ENCODE data around the gene SLC34A2. TPM values are rescaled to one million over a fixed set of nuclear protein-coding genes. Genes with fewer than 3 reads are reported as not detected.

SLC34A2 gene
- total and polyA plus RNA-seq, 2 experiments from 2014 or later = 0.73 to 0.80 TPM

- Histone ChIP-seq H2AFZ (no peak overlapping the region), H3K36me3 (ENCODE audit: insufficient read depth) (no peaks in the 10 kb centered on the region), H4K20me1 (replicated peaks; ENCODE audit: insufficient read depth) (no peaks in the 10 kb centered on the region), H3K79me2 (replicated peaks; ENCODE audit: insufficient read depth) (no peaks in the 10 kb centered on the region), H3K4me2 (no peak overlapping the region), H3K27me3 (ENCODE audit: insufficient read depth) (peaks cover 42% of the 10 kb centered on the region), H3K4me3 (no peak overlapping the region), H3F3A (replicated peaks; ENCODE audit: low read depth) (peaks cover 3% of the 10 kb centered on the region), H3K27ac (ENCODE audit: low read depth) (no peak overlapping the region), H3K4me1 (ENCODE audit: insufficient read depth) (peaks cover 30% of the 10 kb centered on the region), H3K9me2 (ENCODE audit: insufficient read depth) (no peaks in the 10 kb centered on the region; the same call in 1 of the 2 replicates)
- Mint-ChIP-seq H3K27me3 (ENCODE audit: insufficient read depth, low read depth, poor library complexity) (peaks cover 34% of the 10 kb centered on the region), H3K27ac (no peak overlapping the region), H3K9me3 (no peaks in the 10 kb centered on the region), H3K4me3 (no peak overlapping the region), H3K36me3 (ENCODE audit: low read depth) (no peaks in the 10 kb centered on the region; the same call in 2 of the 3 replicates), H3K4me1 (peaks cover 32% of the 10 kb centered on the region)
- TF ChIP-seq EZH2 (IDR thresholded peaks at IDR 0.05; ENCODE audit: low read depth, unreplicated experiment) = no peak
- no peak for TF ChIP-seq STAT1 (IDR thresholded peaks at IDR 0.05; ENCODE audit: unreplicated experiment)
- TF ChIP-seq ZNF462 (CRISPR knock-in tag; IDR thresholded peaks at IDR 0.05) = no peak
- no peak for TF ChIP-seq CTCF (conservative IDR thresholded peaks at IDR 0.05; ENCODE audit: low read depth in 2 of 2)
- no peak for TF ChIP-seq CREB1 (CRISPR knock-in tag; IDR thresholded peaks at IDR 0.05; ENCODE audit: low read depth)
- no peak for TF ChIP-seq ZNF114 (CRISPR knock-in tag; IDR thresholded peaks at IDR 0.05)
- TF ChIP-seq ETS1 (IDR thresholded peaks at IDR 0.05) = no peak
- TF ChIP-seq REST (IDR thresholded peaks at IDR 0.05; ENCODE audit: unreplicated experiment) = no peak
- TF ChIP-seq ZNF331 (CRISPR knock-in tag; IDR thresholded peaks at IDR 0.05; ENCODE audit: low read depth) = no peak
- TF ChIP-seq EZH2phosphoT487 (IDR thresholded peaks at IDR 0.05; ENCODE audit: unreplicated experiment) = no peak
- no peak for TF ChIP-seq JUNB (IDR thresholded peaks at IDR 0.05; ENCODE audit: unreplicated experiment)
- TF ChIP-seq NANOG (IDR thresholded peaks at IDR 0.05; ENCODE audit: borderline replicate concordance) = no peak
- no peak for TF ChIP-seq POLR2AphosphoS5 (IDR thresholded peaks at IDR 0.05; ENCODE audit: low read depth)
- DNase-seq (ENCODE audit: low spot score) (no peak), ATAC-seq (no peak)
These were observed 3.1 kb downstream of the SLC34A2 start for GRCh38 chr4:25658777-25659176.

Data from GM23338 (cell line).